DMS 273 (cell line): Measurements from ENCODE around the gene GAL3ST2.
"Not testable (repeated sequence)": the region's sequence is repeated elsewhere in the genome, so short reads cannot be mapped to it uniquely, and the experiment has no call there.

ENCODE experiments used
- DNase-seq: peaks from one replicate; lab custom pipeline; 2025; ENCODE audit not compliant: unreplicated experiment; lab: John Stamatoyannopoulos, UW

The GAL3ST2 gene

DNA sequence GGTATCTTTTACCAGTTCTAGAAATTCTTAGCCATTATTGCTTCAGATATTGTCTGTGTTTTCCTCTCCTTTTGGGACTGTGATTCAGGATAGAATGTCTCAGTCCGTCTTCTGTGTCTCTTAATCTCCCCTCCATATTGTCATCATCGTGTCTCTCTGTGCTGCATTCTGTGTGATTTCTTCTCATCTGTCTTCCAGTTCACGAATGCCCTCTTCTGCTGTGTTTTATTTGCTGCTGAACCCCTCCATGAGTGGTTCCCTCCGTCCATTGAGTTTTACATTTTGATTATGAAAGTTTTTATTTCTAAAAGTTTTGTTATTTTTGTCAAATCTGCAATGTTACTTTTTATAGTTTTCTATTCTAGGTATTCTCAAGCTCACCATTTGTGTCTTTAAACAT, 30.5 kb upstream of the GAL3ST2 start:
- DNase-seq, result no peak

DNA sequence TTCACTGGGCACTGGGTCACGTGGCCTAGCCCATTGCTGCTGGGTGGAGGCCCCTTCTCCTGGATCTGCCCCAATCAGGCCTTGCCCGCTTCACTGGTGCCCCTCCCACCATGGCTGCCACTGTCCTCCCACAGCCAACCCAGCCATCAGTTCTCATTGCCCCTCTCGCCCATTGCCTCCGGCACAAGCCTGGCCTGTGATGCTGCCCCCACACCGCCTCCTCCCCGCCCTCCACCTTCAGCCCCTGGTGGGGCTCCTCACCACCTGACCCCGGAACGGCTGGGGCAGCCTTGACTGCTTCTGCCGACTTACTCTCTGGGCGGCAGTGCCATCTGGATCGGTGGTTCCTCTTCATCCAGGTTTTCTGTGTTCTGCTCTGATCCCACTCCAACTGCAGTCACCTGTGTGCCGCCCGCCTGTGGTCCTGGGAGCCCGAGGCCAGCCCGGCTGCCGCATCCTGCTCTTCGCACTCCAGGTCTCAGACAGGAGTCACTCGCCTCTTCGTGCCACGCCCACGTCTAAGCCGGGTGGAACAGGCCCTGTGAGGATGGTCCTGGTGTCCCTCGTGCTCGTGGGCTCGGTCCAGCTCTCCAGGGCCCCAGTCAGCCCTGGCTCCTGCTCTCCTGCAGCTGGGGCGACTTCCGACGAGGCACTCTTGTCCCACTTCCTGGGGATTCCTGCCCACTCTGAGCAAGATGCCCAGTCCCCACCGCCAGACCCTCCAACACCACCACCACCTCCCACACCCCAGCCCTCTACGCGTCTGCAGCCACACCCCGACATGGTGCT, 28.0 kb upstream of the GAL3ST2 start:
- DNase-seq, result no peak

DNA sequence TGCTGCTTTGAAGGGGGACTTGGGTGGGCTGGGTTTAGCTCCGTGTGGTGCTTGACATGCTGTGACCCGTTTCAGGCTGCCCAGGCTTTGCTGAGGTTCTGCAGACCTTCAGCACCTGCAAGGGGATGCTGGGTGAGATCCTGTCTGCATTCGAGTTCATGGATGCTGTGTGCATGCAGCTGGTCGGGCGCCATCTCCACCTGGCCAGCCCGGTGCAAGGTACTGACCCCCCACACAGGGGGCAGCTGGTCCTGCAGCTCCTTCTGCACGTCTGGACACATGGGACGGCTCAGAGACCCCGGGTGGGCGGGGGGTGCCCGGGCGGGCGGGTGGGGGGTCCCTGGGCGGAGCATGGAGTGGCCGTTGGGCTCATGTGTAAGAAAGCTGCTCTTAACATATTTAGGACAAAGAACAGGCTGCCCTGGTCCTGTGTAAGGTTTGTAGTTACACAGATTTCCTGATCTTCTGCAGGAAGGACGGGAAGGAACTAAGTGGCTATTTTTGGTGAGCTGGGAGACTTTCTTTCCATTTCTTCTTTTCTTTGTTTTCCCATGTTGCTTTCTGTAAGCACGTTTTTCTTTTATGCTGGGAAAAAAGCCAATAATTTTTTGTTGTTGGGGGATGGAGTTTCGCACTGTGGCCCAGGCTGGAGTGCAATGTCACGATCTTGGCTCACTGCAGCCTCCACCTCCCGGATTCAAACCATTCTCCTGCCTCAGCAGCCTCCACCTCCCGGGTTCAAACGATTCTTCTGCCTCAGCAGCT, 26.4 kb upstream of the GAL3ST2 start:
- DNase-seq, result no peak

DNA sequence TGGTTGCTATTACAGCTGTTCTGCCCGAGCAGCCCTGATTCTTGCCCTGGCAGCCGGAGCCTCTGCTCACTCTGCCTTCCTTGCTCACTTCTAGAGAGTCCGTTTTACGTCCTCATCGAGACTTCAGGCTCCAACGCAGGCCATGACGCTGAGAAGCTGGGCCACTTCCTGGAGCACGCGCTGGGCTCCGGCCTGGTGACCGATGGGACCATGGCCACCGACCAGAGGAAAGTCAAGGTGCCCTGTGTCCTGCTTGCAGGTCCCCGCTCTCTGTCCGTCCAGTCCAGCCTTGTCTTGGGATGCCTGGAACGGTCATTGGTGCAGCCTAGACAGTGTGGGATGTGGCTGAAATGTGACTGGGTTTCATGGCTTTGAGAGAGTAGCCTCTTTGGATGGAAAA, 25.5 kb upstream of the GAL3ST2 start:
- DNase-seq, result no peak

DNA sequence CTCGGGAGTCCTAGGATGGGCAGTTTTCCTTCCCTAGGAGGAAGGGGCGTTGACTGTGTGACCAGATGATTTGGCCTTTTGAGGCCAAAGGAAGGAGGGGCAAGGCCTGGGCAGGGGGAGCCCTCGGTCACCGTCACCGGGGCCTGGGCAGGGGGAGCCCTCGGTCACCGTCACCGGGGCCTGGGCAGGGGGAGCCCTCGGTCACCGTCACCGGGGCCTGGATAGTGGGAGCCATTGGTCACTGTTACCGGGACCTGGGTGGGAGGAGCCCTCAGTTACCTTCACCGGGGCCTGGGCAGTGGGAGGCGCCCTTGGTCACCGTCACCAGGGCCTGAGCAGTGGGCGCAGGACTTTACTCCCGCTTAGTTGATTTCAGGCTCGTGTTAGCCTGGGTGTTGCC, 24.8 kb upstream of the GAL3ST2 start:
- DNase-seq, result no peak

DNA sequence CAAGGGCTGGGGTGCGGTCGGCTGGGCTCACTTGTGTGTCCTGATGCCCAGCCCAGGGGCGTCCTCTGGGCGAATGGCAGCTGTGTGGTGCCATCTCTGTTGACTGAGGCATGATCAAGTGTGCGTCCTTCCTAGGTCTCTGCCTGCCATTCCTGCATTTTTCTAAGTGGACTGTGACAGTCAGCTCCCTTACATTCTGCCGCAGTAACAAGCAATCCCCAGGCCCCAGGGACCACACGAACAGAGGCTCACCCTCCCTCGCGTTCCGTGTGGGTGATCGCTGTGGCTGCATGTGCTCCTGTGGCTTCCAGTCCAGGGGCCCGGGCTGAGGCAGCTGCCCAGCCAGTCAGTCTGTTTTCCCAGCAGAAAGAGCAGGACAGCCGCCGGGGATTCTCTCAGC, 24.4 kb upstream of the GAL3ST2 start:
- DNase-seq, result no peak

DNA sequence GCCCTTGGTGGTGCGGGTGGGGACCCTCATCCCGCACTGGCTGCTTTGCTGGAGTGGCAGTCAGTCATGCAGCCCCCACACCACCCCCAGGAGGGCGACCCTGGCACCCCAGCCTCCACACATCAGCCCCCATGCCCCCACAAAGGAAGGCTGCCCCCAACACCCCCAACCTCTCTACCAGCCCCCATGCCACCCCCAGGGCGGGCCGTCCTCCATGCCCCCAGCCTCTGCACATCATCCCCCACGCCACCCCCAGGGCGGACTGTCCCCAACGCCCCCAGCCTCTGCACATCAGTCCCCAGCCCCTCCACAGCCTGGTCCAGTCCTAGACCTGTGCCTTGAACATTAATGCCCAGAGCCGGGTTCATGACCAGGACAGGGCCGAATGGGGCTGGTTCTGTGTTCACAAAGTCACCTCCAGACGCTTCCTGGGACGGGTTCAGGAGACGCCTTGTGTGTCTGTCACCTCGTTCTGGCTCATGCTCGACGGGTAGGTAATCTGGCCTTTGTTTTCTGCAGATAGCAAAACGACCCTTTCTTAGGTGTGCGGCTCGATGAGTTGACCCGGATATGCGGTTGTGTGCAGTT, 23.8 kb upstream of the GAL3ST2 start:
- no peak for DNase-seq

DNA sequence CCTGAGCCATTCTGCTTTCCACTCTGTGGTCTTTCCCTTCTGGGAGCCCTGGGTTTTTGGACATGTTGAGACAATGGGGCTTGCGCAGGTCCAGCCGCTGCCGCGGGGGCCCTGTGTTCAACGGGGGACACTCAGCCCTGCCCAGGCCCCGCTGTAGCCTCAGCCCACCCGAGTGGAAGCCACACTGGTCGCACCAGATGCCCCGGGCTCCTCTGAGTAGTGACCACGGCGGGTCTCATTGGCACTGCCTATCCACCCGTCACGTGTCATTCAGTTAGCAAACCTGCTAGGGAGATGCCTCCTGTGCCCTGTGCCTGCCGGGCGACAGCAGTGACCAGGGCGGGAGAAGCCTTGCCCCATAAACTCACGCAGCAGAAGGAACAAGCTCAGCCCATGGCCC, 23.1 kb upstream of the GAL3ST2 start:
- DNase-seq, result no peak

DNA sequence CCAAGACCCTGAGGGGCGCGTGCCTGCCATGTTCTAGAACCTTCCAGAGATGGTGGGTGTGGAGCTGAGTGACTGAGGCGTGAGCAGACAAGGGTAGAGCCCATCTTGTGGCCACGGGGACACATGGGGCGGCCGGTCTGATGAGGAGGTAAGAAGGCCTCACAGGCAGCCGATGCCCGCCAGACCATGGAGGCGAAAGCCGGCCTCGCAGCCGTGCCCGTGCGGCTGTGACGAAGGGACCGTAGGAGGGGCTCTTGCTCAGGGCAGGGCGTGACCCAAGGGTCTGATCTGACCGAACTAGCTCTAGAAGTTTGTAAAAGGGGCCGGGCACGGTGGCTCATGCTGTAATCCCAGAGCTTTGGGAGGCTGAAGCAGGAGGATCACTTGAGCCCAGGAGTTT, 22.6 kb upstream of the GAL3ST2 start:
- DNase-seq, result no peak

DNA sequence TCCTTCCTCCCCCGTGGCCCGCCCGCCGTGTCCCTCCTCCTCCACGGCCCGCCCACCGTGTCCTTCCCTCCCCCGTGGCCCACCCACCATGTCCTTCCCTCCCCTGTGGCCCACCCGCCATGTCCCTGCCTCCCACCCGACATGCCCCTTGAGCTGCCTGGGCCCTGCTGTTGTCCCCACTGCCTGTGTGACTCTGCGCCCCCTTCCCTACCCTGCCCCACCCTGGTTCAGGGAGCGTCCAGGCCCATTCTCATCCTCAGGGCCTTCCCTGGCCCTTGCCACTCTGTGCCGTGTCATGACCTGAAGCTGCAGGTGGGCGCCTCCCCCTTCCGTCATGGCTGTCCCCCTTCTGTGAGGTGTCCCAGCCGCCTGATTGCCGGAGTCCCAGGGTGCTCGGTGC, 21.5 kb upstream of the GAL3ST2 start:
- no peak for DNase-seq

DNA sequence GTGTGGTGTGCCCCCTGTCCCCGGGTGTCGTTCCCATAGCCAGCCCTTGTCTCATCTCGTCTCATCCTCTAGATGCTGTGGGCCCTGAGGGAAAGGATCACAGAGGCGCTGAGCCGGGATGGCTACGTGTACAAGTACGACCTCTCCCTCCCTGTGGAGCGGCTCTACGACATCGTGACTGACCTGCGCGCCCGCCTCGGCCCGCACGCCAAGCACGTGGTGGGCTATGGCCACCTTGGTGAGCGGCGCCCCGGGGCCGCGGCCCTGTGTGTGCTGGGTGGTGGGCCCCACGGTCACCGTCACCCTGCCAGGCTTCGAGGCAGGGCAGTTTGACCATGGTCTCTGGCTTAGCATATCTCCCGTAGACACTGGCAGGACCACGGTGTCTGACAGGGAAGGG, 20.8 kb upstream of the GAL3ST2 start:
- no peak for DNase-seq

DNA sequence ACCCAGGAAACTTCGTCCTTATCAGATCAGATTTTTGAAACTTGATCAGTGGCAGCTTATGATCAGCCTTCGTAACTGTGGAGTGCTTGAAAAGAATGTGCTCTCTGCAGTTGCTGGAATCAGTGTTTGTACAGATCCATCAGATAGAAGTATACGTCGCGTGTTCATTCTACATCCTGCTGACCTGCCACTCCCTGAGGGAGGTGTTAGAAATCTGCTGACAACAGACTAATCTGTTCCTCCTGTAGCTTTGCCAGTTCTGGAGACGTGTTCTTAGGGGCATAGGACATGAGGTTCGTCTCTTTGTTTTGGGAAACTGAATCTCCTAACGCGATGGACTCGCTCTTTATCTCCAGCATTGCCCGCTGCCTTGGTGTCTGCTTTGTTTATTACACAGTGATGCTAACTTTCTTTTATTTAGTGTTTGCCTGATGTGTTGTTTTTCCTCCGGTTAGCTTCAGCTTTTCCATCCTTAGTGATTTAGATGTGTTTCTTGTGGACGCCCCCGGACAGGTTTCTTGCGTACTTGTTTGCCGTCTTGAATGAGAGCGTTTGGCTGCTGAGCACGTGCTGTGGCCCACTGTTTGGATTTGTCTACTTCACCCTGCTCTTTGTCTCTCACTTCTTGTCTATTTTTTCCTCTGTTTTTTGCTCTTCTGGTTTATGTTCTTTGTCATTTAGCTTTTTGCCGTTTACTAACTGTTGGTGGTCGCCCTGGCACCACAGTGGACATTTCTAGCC, 17.4 kb upstream of the GAL3ST2 start:
- no peak for DNase-seq

DNA sequence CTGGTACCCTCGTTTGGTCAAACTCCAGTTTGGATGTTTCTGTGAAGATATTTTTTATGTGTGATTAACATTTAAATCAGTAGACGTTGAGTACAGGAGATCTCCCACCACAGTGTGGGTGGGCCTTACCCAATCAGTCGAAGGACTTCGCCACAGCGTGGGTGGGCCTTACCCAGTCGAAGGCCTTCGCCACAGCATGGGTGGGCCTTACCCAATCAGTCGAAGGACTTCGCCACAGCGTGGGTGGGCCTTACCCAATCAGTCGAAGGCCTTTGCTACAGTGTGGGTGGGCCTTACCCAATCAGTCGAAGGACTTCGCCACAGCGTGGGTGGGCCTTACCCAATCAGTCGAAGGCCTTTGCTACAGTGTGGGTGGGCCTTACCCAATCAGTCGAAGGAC, 16.7 kb upstream of the GAL3ST2 start:
- DNase-seq, result not testable (repeated sequence)

DNA sequence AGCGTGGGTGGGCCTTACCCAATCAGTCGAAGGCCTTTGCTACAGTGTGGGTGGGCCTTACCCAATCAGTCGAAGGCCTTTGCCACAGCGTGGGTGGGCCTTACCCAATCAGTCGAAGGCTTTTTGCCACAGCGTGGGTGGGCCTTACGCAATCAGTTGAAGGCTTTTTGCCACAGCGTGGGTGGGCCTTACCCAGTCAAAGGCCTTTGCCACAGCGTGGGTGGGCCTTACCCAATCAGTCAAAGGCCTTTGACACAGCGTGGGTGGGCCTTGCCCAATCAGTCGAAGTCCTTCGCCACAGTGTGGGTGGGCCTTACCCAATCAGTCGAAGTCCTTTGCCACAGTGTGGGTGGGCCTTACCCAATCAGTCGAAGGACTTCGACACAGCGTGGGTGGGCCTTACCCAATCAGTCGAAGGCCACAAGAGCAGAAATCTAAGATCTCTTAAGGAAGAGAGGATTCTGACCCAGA, 16.3 kb upstream of the GAL3ST2 start:
- no peak for DNase-seq

DNA sequence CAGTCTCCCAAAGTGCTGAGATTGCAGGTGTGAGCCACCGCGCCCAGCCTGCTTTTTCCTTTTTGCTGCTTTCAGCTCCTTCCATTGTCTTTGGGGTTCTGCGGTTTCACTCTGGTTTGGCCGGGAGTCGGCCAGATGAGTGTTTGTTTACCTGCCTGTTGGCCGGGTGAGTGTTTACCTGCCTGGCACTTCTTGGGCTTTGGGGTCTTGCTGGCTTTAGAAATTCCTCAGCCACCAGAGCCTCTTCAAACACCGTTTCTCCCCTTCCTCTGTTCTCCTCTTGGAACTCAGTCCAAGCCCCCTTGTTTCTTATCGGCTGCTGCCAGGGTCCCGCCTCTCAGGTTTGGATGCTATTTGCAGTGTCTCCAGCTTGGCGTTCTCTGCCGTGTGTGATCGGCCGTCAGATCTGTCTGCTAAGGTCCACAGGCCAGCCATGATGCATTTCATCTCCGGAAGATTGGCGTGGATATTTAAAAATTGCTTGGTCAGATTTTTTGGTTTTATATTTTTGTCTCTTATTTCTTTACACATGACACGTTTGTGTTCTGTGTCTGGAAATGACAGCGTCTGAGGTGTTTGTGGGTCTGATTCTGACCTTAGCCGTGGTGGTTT, 14.2 kb upstream of the GAL3ST2 start:
- no peak for DNase-seq

DNA sequence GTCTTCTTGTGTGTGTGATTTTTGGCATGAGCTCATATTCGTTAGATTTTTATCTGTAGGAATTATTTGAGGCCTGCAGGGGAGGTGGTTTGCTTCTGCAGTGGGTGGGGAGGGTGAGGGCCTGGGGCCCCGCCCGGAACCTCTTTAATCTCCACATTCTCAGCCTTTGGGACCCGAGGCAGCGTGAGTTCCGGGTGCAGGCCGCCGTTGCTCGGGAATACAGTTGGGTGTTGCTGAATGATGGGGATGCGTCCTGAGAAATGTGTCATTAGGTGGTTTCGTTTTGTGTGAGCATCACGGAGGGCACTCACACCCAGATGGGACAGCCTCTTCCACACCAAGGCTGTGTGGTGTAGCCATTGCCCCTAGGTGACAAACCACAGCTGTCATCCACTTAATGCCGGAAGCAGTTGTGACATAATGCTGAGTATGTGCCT, 13.7 kb upstream of the GAL3ST2 start:
- no peak for DNase-seq

DNA sequence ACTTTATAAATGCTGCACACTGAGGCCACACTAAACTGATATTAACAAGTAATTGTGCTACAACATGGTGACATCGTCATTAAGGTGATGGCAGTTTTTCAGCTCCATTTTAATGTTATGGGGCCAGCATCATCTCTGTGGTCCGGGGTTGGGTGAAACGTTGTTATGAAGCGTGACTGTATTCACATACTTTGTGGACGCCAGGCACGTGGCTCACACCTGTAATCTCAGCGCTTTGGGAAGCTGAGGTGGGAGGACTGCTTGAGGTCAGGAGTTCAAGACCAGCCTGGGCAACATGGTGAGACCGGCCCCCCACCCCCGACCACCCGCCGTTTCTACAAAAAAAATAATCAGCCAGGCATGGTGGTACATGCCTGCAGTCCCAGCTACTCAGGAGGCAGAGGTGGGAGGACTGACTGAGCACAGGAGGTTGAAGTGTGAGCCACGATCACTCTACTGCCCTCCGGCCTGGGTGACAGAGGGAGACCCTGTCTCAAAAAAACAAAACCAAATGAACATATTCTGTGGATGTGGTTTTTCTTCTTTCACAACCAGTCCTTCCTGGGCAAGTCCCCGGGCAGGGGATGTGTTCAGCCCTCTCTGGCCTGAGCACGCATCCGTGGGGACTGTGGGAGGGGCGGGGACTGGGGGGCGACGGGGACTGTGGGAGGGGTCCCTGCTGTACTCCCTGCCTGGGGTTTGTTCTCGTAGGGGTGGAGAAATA, 12.9 kb upstream of the GAL3ST2 start:
- DNase-seq, result no peak

DNA sequence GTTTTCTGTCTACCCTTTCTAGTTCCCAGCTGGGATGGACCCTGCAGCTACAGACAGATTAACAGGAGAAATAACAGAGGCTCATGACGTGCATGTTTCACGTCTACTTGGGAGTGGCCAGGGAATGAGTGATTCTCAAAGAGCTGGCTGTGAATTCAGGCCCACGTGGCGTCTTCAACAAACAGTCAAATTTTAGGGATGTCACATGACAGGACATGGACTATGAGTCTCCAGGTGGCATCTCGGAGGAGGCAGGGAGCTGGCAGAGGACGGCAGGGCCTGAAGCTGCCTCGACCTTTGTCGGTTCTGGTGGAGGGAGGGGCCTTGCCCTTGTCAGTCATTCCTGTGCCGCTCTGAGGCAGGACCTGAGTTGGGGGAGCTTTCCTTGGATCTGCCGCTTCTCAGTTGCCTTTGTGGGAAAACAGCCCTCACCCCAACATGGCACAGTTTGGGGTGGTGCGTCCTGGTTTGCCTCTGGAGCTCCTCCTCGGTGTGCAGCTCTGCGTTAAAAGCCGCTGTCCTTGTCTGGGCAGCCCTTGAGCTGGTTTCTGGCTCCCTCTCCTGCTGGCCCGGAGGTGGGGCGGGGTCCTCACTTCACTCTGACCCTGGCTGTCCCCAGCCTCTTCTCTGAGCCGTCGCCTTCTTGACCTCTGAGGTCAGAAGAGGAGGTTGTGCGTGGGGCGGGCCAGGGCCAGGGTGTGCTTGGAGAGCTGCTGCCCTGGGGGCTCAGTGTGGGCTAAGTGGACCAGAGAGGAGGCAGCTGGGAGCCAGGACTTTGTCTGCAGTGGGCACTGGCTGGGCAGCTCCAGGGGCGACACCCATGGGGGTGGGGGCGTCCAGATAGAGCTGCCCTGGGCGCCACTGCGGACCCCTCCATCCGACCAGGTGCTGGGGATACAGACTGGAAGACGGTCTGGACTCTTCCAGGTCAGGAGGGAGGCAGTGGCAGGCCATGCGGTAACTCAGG, 12.1 kb upstream of the GAL3ST2 start:
- DNase-seq, result no peak
